Femur (tissue), 1 donor: Measurements from ENCODE around the gene SVIP.

Experiments used
- DNase-seq: peaks from one replicate; pipeline ENCODE4 v3.0.0-alpha.2; 2017

Gene SVIP

GRCh38 chr11:22787551-22788162 lies 41.9 kb downstream of the SVIP start:
- DNase-seq: peak; percentile 30

- no peak for DNase-seq
Measured at GRCh38 chr11:22787055-22787454, 42.5 kb downstream of the SVIP start.

GRCh38 chr11:22786475-22786874 lies 43.1 kb downstream of the SVIP start:
- DNase-seq: no peak

- DNase-seq: no peak
Measured at GRCh38 chr11:22785251-22785650, 44.4 kb downstream of the SVIP start.

- no peak for DNase-seq
Measured at GRCh38 chr11:22780952-22781593, 48.5 kb downstream of the SVIP start.

GRCh38 chr11:22779850-22780249 lies 49.8 kb downstream of the SVIP start:
- no peak for DNase-seq

GRCh38 chr11:22778642-22779041 lies 51.0 kb downstream of the SVIP start:
- no peak for DNase-seq

- DNase-seq: no peak
Measured at GRCh38 chr11:22775248-22775647, 54.4 kb downstream of the SVIP start.

GRCh38 chr11:22774716-22775115 lies 54.9 kb downstream of the SVIP start:
- DNase-seq: no peak

- DNase-seq: no peak
Measured at GRCh38 chr11:22769081-22769480, 60.5 kb downstream of the SVIP start.
